GM10248 (cell line): ENCODE data around the gene OVAAL.
"Not testable (repeated sequence)": the region's sequence is repeated elsewhere in the genome, so short reads cannot be mapped to it uniquely, and the experiment has no call there.

Source experiments
- CTCF ChIA-PET: fragments of 300-600 bp; sonication (Branson Sonifier 250); formaldehyde crosslinking; extraction: SDS; loops from one replicate; lab custom pipeline; 2021; ENCODE audit warnings: antibody characterized with exemption; lab: Yijun Ruan, JAX
- POLR2A ChIA-PET: fragments of 350-650 bp; sonication (Branson Sonifier 250); formaldehyde crosslinking; extraction: SDS; loops from one replicate; lab custom pipeline; 2020; ENCODE audit warnings: antibody characterized with exemption; lab: Yijun Ruan, JAX
- DNase-seq: peaks from one replicate; pipeline ENCODE4 v3.0.0; 2012; ENCODE audit errors: extremely low spot score
- TF ChIP-seq, protein P1 (sequence below): IDR thresholded peaks from 2 replicates; pipeline ENCODE4 v1.5.1; 2012; ENCODE audit warnings: mild to moderate bottlenecking, low read depth; ENCODE audit errors: extremely low read depth, missing control alignments, control extremely low read depth

OVAAL gene

DNA sequence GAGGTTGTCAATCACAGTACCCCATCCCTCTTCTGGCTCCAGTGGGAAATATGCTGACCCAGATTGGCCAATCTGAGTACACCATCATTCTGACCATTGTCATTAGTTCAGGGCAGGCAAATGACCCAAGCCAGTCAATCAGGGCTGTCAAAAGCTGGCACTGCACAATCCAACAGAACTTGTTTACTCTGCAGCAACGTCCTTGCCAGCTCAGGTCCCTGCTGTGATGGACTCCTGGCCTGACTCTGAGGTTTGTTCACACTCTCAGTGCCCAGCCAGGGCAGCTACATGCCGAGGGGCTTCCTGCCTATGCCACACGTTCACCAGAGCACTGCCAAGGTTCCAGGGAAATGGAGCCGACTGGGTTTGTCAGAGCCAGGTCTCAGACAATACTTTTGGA, 14.7 kb upstream of the OVAAL start:
- ChIA-PET CTCF (interaction anchor here (1.2 to 2.7 kb wide), 3 partner anchors 10 to 318 kb away, joined by 3 to 8 read pairs (median 3); no protein-coding TSS in a partner anchor), POLR2A (no interaction called here)
- TF ChIP-seq, protein P1, sequence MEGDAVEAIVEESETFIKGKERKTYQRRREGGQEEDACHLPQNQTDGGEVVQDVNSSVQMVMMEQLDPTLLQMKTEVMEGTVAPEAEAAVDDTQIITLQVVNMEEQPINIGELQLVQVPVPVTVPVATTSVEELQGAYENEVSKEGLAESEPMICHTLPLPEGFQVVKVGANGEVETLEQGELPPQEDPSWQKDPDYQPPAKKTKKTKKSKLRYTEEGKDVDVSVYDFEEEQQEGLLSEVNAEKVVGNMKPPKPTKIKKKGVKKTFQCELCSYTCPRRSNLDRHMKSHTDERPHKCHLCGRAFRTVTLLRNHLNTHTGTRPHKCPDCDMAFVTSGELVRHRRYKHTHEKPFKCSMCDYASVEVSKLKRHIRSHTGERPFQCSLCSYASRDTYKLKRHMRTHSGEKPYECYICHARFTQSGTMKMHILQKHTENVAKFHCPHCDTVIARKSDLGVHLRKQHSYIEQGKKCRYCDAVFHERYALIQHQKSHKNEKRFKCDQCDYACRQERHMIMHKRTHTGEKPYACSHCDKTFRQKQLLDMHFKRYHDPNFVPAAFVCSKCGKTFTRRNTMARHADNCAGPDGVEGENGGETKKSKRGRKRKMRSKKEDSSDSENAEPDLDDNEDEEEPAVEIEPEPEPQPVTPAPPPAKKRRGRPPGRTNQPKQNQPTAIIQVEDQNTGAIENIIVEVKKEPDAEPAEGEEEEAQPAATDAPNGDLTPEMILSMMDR: no peak
- no peak for DNase-seq

DNA sequence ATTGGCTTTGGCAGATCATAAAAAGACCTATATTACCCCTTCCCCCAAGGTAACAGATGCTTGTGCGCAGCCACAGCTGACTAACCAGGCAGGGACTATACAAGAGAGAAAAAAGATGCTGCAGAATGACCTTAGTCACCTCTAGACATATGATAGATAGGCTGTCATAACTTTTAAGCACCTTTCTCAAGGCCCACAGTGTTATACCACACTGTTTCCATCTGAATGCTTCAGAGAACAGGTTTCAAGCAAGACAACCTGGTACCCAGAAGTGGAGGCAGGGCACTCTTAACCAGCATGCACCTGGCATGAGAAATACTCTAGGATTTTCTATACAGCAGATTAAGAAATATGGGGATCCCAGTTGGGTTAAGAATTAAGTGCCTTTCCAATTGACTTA, 12.8 kb upstream of the OVAAL start:
- DNase-seq: no peak
- CTCF ChIA-PET: interaction anchor here (1.0 to 2.7 kb wide), 2 partner anchors 12 to 13 kb away, joined by 3 to 8 read pairs; no protein-coding TSS in a partner anchor
- POLR2A ChIA-PET: no interaction called here
- TF ChIP-seq, protein P1: no peak

DNA sequence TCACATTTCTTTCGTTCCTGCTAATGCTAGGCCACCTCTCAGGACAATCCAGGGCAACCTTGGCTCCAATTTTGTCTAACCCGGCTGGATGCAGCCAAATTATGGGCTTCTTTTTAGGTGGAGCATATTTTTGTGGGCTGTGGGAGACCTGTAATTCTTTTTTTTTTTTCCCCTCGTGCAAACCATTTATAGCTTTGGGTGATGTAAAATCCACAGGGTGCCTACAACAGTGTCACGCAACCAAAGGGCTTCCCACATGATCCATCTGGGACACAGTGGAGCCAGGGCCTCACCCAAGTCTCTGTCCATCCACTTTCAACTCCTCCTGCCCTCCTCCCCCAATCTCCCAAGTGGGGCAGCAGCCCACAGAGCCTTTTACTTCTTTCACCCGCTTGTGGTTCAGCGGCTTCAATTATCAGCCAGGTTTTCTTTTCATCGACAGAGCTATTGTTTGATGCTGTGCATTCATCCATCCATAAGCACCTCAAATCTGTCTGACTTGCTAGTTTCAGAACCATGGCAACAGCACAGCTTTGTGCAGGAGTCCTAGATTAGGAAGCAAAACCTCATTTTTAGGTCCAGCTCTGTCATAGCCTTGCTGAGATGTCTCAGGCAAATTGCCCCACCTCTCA, 10.0 kb upstream of the OVAAL start:
- TF ChIP-seq, protein P1: no peak
- no peak for DNase-seq
- POLR2A ChIA-PET: no interaction called here
- CTCF ChIA-PET: interaction anchor here (1.0 to 1.3 kb wide), 2 partner anchors 32 to 315 kb away, joined by 4 to 5 read pairs; no protein-coding TSS in a partner anchor

DNA sequence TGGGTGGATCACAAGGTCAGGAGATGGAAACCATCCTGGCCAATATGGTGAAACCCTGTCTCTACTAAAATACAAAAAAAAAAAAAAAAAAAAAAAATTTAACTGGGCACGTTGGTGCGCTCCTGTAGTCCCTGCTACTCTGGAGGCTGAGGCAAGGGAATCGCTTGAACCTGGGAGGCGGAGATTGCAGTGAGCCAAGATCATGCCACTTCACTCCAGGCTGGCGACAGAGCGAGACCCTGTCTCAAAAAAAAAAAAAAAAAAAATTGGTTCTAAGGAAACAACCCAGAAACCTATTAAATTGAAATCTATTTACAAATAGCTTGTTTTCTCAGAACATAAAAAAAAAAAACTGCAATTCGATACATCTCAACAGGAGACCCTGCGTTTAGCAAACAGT, 9.0 kb upstream of the OVAAL start:
- CTCF ChIA-PET: interaction anchor here (1.2 to 1.4 kb wide), 3 partner anchors 11 to 314 kb away, joined by 3 to 4 read pairs (median 4); no protein-coding TSS in a partner anchor
- POLR2A ChIA-PET, DNase-seq: not testable (repeated sequence)

DNA sequence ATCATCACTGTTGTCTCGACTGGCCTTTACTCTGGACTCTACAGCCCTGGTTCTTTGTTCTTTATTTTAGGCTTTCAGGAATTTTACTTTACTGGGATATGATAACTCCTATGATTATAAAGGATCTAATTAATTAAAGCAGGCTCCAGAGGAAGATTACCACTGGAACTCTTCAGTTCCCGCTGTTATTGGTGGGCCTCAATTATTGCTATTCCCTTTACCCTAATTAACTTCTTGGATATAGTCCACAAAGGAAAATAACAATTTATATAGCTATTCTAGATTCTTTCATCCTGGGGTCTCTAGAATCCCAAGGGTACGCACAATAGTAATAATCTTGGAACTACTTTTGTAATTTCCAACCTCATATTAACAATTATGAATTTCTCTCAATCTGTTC, 8.5 kb upstream of the OVAAL start:
- POLR2A ChIA-PET: no interaction called here
- CTCF ChIA-PET: interaction anchor here (0.9 to 1.4 kb wide), 4 partner anchors 11 to 313 kb away, joined by 3 to 4 read pairs (median 4); no protein-coding TSS in a partner anchor
- TF ChIP-seq, protein P1: no peak
- no peak for DNase-seq

DNA sequence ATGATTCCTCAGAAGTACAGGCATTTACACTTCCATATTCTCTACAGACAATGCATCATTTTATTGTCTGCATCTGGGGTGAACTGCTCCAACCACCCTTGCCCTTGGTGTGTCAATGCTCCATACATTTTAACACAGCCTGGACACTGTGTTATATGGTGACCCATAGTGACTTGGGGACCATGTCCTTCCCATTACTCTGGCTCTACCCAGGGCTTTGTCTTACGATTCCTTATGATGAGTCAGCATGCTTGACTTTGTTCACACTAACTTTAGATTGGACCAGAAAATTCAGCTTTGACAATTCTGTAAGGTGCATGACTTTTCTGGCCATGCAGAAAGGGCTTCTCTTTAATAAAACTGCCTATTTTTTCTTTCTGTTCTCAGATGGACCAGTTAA, 6.8 kb upstream of the OVAAL start:
- ChIA-PET CTCF (interaction anchor here (1.3 kb wide), 1 partner anchor 19 kb away, joined by 4 read pairs; no protein-coding TSS in a partner anchor), POLR2A (no interaction called here)
- DNase-seq: no peak
- TF ChIP-seq, protein P1: no peak

DNA sequence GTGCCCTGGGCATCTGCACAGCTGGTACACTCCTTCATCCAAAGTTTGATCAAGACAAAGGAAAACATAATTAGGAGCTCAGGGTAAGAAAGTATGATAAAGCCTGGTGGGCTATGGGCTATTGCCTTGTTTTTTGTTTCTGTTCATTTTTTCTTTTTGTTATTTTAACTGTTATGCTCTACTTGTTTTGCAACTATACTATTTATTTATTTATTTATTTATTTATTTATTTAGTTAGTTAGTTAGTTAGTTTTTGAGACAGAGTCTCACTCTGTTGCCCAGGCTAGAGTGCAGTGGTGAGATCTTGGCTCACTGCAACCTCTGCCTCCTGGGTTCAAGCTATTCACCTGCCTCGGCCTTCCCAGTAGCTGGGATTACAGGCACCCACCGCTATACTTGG, 5.7 kb upstream of the OVAAL start:
- CTCF ChIA-PET: interaction anchor here (1.3 kb wide), 1 partner anchor 20 kb away, joined by 4 read pairs; no protein-coding TSS in a partner anchor
- DNase-seq, POLR2A ChIA-PET: not testable (repeated sequence)
